HepG2 (cell line): ENCODE measurements around the gene CYLD. TPM values are rescaled to one million over a fixed set of nuclear protein-coding genes. Genes with fewer than 3 reads are reported as not detected.

Source experiments
- ATAC-seq: fragments of 200-7000 bp; cut with Tn5 transposase; 3 replicates; pipeline ENCODE4 v1.9.1; 2020; ENCODE audit warnings: mild to moderate bottlenecking, moderate library complexity
- BruUV-seq: library from RNA; stranded (reverse); fragments of 400-500 nt; replicated peaks from 2 replicates; lab custom pipeline; 2021; lab: Mats Ljungman, UMichigan
- CTCF ChIA-PET: fragments of 300-600 bp; formaldehyde crosslinking; extraction: SDS; loops from one replicate; lab custom pipeline; 2021; ENCODE audit warnings: low total read pairs, inconsistent platforms, low intra/inter-chr PET ratio; lab: Yijun Ruan, JAX
- POLR2A ChIA-PET: fragments of 350-600 bp; sonication (Branson Sonifier 250); formaldehyde crosslinking; loops from one replicate; lab custom pipeline; 2020; ENCODE audit warnings: antibody characterized with exemption, inconsistent platforms; lab: Yijun Ruan, JAX
- DNase-seq: peaks from one replicate; pipeline ENCODE4 v3.0.0-alpha.2; 2015; ENCODE audit warnings: low spot score
- FAIRE-seq: peaks from 3 replicates; lab custom pipeline; 2011; peaks lifted over from hg19 to GRCh38; lab: Jason Lieb, UNC
- H2AFZ ChIP-seq: one replicate; pipeline ENCODE4 v1.6.1; 2011; ENCODE audit warnings: low read length, inconsistent platforms
- H3K27ac ChIP-seq: fragments of 300-600 bp; 3 replicates; pipeline ENCODE4 v1.8.0; 2011; ENCODE audit warnings: mixed run types, mild to moderate bottlenecking, mixed read lengths, low read length, inconsistent platforms; ENCODE audit not compliant: insufficient read depth; ENCODE audit errors: extremely low read length
- H3K27me3 ChIP-seq, 2 experiments: fragments of 200-600 bp in 1 of 2; 2 replicates in 1 of 2; 3 replicates in 1 of 2; pipeline versions ENCODE4 v1.6.0 to v1.8.0; 2011; ENCODE audit warnings: low read length in 2 of 2, mild to moderate bottlenecking in 2 of 2, moderate library complexity in 2 of 2, inconsistent platforms in 1 of 2; ENCODE audit not compliant: insufficient read depth in 2 of 2, control insufficient read depth in 1 of 2
- H3K36me3 ChIP-seq, 2 experiments: fragments of 200-600 bp in 1 of 2; replicated peaks in 1 of 2; 2 replicates in 1 of 2; 3 replicates in 1 of 2; pipeline versions ENCODE4 v1.5.1 to v1.8.0; 2011; ENCODE audit warnings: low read length in 2 of 2, inconsistent platforms in 1 of 2; ENCODE audit not compliant: insufficient read depth in 2 of 2, control insufficient read depth in 1 of 2
- H3K4me1 ChIP-seq: 2 replicates; pipeline ENCODE4 v1.5.1; 2012; ENCODE audit warnings: low read length, inconsistent platforms; ENCODE audit not compliant: insufficient read depth
- H3K4me2 ChIP-seq: 2 replicates; pipeline ENCODE4 v1.6.0; 2011; ENCODE audit warnings: low read depth, low read length, inconsistent platforms
- H3K4me3 ChIP-seq, 3 experiments: fragments of 200-600 bp in 1 of 3; sonication (generic), shearing (Covaris generic) in 1 of 3; replicated peaks in 1 of 3; 2 replicates each; pipeline ENCODE4 v1.5.1; 2011 to 2016; ENCODE audit warnings: low read length in 3 of 3, inconsistent platforms in 2 of 3, low read depth in 2 of 3, mild to moderate bottlenecking in 2 of 3, control low read depth in 1 of 3, mixed read lengths in 1 of 3; ENCODE audit not compliant: insufficient read depth in 1 of 3
- H3K79me2 ChIP-seq: one replicate; pipeline ENCODE4 v1.6.1; 2011; ENCODE audit warnings: low read length, inconsistent platforms; ENCODE audit not compliant: insufficient read depth
- H3K9ac ChIP-seq: 2 replicates; pipeline ENCODE4 v1.6.0; 2011; ENCODE audit warnings: mild to moderate bottlenecking, low read depth, low read length, inconsistent platforms; ENCODE audit not compliant: insufficient read depth
- H3K9me3 ChIP-seq: 2 replicates; pipeline ENCODE4 v1.5.1; 2012; ENCODE audit warnings: mild to moderate bottlenecking, low read length
- H4K20me1 ChIP-seq: 2 replicates; pipeline ENCODE4 v1.6.0; 2011; ENCODE audit warnings: inconsistent platforms, mild to moderate bottlenecking, low read length, moderate library complexity; ENCODE audit not compliant: insufficient read depth
- HDAC6 ChIP-seq: fragments of 200-600 bp; sonication (generic); IDR thresholded peaks from 2 replicates; pipeline ENCODE4 v1.7.0; 2017; ENCODE audit warnings: mild to moderate bottlenecking, antibody characterized with exemption, low read length, low read depth
- NCOA1 ChIP-seq: sonication (generic); formaldehyde crosslinking; IDR thresholded peaks from 2 replicates; pipeline ENCODE4 v1.9.0; 2021; ENCODE audit warnings: missing genetic modification reagents
- STAT5B ChIP-seq: sonication (generic); formaldehyde crosslinking; IDR thresholded peaks from 2 replicates; pipeline ENCODE4 v1.4.0; 2020; ENCODE audit warnings: missing genetic modification reagents
- ZBTB20 ChIP-seq: sonication (generic); formaldehyde crosslinking; IDR thresholded peaks from 2 replicates; pipeline ENCODE4 v1.8.1; 2023; ENCODE audit warnings: missing genetic modification reagents, low read depth, mild to moderate bottlenecking, borderline replicate concordance
- ZHX1 ChIP-seq: sonication (generic); formaldehyde crosslinking; IDR thresholded peaks from 2 replicates; pipeline ENCODE4 v1.8.1; 2022; ENCODE audit warnings: low read depth, mild to moderate bottlenecking, missing genetic modification reagents
- ZNF33A ChIP-seq: sonication (generic); formaldehyde crosslinking; IDR thresholded peaks from 2 replicates; pipeline ENCODE4 v1.5.1; 2020; ENCODE audit warnings: missing genetic modification reagents, mild to moderate bottlenecking, moderate library complexity, borderline replicate concordance
- ZNF563 ChIP-seq: sonication (generic); formaldehyde crosslinking; IDR thresholded peaks from 2 replicates; pipeline ENCODE4 v1.8.0; 2022; ENCODE audit warnings: mild to moderate bottlenecking, moderate library complexity, missing genetic modification reagents
- ZNF589 ChIP-seq: sonication (generic); formaldehyde crosslinking; conservative IDR thresholded peaks from 2 replicates; pipeline ENCODE4 v1.8.0; 2022; ENCODE audit warnings: mild to moderate bottlenecking, moderate library complexity, missing genetic modification reagents
- ZNF629 ChIP-seq: sonication (generic); formaldehyde crosslinking; conservative IDR thresholded peaks from 2 replicates; pipeline ENCODE4 v1.5.0; 2020; ENCODE audit warnings: missing genetic modification reagents
- ZNF710 ChIP-seq: sonication (generic); formaldehyde crosslinking; IDR thresholded peaks from 2 replicates; pipeline ENCODE4 v1.5.0; 2020; ENCODE audit warnings: mild to moderate bottlenecking, missing genetic modification reagents, borderline replicate concordance
- ZNF749 ChIP-seq: sonication (generic); formaldehyde crosslinking; IDR thresholded peaks from 2 replicates; pipeline ENCODE4 v1.8.0; 2022; ENCODE audit warnings: mild to moderate bottlenecking, missing genetic modification reagents, moderate library complexity, borderline replicate concordance
- ZSCAN29 ChIP-seq: sonication (generic); formaldehyde crosslinking; conservative IDR thresholded peaks from 2 replicates; pipeline ENCODE4 v1.4.0; 2020; ENCODE audit warnings: mild to moderate bottlenecking, missing genetic modification reagents
- WGBS: methylation state at CpG from one replicate; pipeline ENCODE4 v1.1.6; 2017; ENCODE audit warnings: low lambda C conversion rate; 5-methylcytosine and 5-hydroxymethylcytosine counted together
- in situ Hi-C: cut with HindIII; loops from 2 replicates; pipeline ENCODE4 v1.10.0; 2017; ENCODE audit warnings: low pct_unique_long_range_greater_than_20kb; ENCODE audit not compliant: extremely low pct_ligation_motif_present
- intact Hi-C: fragments of 100-400 bp; cut with micrococcal nuclease; formaldehyde crosslinking; loops from one replicate; pipeline ENCODE4 v1.10.0; 2022; ENCODE audit not compliant: unreplicated experiment
- polyA plus RNA-seq, 8 experiments: library from polyadenylated mRNA; depleted of rRNA in 3 of 8; stranded (reverse) in 7 of 8; unstranded in 1 of 8; fragments of >200 nt; fragmentation: Illumina TruSeq in 4 of 8; extraction: Trizol in 4 of 8; gene quantifications; 2 replicates each; pipeline versions ENCODE4 v1.2.1 to v1.2.3, GENCODE V29; 2011 to 2016; ENCODE audit warnings: low read depth in 4 of 8, missing spikeins in 1 of 8, mixed read lengths in 1 of 8; ENCODE audit not compliant: insufficient read depth in 1 of 8
- total RNA-seq, 5 experiments: library from RNA; depleted of rRNA; stranded (reverse); fragments of >200 nt; fragmentation: Illumina TruSeq; extraction: Trizol; gene quantifications; 2 replicates each; pipeline ENCODE4 v1.2.3, GENCODE V29; 2016; ENCODE audit warnings: low read depth in 1 of 5
- TF ChIP-seq, protein P1 (sequence below): sonication (generic); formaldehyde crosslinking; IDR thresholded peaks from 2 replicates; pipeline ENCODE4 v1.4.0; 2020; ENCODE audit warnings: missing genetic modification reagents

CYLD gene
- total and polyA plus RNA-seq, 2 of the 13 experiments (the other 11 are each of a cell fraction or from before 2014, with no cell fraction given), result 6.1 to 11.4 TPM

GRCh38 chr16:50812046-50812445 lies 70.2 kb downstream of the CYLD start:
- CTCF ChIA-PET, result no interaction called here

DNA sequence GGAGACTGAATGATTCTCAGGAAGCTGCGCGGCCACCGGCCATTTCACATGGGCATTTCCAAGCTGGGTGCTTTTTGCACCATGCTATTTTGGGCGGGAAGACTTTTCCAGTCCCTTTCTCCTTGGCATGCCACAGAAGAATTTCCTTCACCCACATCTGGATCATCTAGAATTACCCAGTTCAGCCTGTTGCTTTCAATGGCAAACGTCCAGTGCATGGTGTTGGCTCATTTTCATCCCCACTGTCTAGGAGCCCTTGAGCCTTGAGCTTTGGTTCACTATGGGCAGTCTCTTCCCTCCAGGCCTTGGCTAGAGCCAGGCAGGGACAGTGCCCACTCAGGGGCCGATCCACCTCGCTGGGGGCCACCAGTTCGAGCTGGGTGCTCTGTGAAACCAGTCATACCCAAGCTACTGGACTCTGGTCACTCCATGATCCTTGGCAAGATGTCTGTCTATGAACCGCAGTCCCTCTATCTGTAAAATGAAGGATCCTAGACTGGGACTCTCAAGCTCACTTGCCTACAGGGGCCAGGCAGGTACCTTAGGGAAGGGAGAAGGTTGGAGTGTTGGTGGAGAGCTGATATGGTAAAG lies 71.1 kb downstream of the CYLD start:
- no TSS peak for BruUV-seq
- H3K9ac ChIP-seq, result no peak overlapping the region
- in situ Hi-C loops, result no loop called here
- 50% methylated on average over 9 of the region's 9 CpGs for WGBS
- H3K36me3 ChIP-seq, result no peaks in the 10 kb centered on the region
- no peak overlapping the region for H3K27ac ChIP-seq
- H3K4me2 ChIP-seq, result no peak overlapping the region
- H2AFZ ChIP-seq, result no peak overlapping the region
- peaks cover 3 to 26% of the 10 kb centered on the region in 2 experiments; a peak in 3 of 5 replicates for H3K27me3 ChIP-seq
- no peaks in the 10 kb centered on the region for H3K4me1 ChIP-seq
- no peak overlapping the region for H3K4me3 ChIP-seq
- FAIRE-seq (no peak), ATAC-seq (no peak), DNase-seq (no peak)
- H4K20me1 ChIP-seq, result no peaks in the 10 kb centered on the region
- POLR2A ChIA-PET, result no interaction called here
- no peaks in the 10 kb centered on the region for H3K79me2 ChIP-seq
- intact Hi-C loops, result no loop called here
- no peaks in the 10 kb centered on the region for H3K9me3 ChIP-seq
- CTCF ChIA-PET, result no interaction called here
- no peak for TF ChIP-seq ZNF749
- no peak for TF ChIP-seq ZNF710 (CRISPR knock-in tag)
- TF ChIP-seq NCOA1, result no peak
- no peak for TF ChIP-seq ZHX1 (CRISPR knock-in tag)
- TF ChIP-seq HDAC6, result no peak
- no peak for TF ChIP-seq ZNF629 (CRISPR knock-in tag)
- TF ChIP-seq ZBTB20 (CRISPR knock-in tag), result no peak
- TF ChIP-seq STAT5B (CRISPR knock-in tag), result no peak

More at GRCh38 chr16:50812046-50812445, 70.2 kb downstream of the CYLD start:
- Histone ChIP-seq H3K4me1 (no peaks in the 10 kb centered on the region), H4K20me1 (no peaks in the 10 kb centered on the region), H2AFZ (no peak overlapping the region), H3K27ac (no peak overlapping the region), H3K4me3 (no peak overlapping the region), H3K4me2 (no peak overlapping the region), H3K27me3 (peaks cover 2 to 21% of the 10 kb centered on the region in 2 experiments; a peak in 3 of 5 replicates), H3K9ac (no peak overlapping the region), H3K9me3 (no peaks in the 10 kb centered on the region), H3K79me2 (no peaks in the 10 kb centered on the region), H3K36me3 (no peaks in the 10 kb centered on the region)
- BruUV-seq, result no TSS peak
- in situ Hi-C loops, result no loop called here
- 34% methylated on average over 7 of the region's 7 CpGs for WGBS
- POLR2A ChIA-PET, result no interaction called here
- TF ChIP-seq ZNF33A (CRISPR knock-in tag) (no peak), ZSCAN29 (CRISPR knock-in tag) (no peak), ZNF589 (CRISPR knock-in tag) (no peak), ZNF563 (CRISPR knock-in tag) (no peak)
- TF ChIP-seq, protein P1, sequence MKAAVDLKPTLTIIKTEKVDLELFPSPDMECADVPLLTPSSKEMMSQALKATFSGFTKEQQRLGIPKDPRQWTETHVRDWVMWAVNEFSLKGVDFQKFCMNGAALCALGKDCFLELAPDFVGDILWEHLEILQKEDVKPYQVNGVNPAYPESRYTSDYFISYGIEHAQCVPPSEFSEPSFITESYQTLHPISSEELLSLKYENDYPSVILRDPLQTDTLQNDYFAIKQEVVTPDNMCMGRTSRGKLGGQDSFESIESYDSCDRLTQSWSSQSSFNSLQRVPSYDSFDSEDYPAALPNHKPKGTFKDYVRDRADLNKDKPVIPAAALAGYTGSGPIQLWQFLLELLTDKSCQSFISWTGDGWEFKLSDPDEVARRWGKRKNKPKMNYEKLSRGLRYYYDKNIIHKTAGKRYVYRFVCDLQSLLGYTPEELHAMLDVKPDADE (CRISPR knock-in tag), result no peak
- DNase-seq (no peak), ATAC-seq (peak; percentile 19; the same call in 2 of the 3 replicates), FAIRE-seq (no peak)
- intact Hi-C loops, result no loop called here
